KG1 (cell line): ENCODE measurements around the gene GNG11.
"Not testable (repeated sequence)": the region's sequence is repeated elsewhere in the genome, so short reads cannot be mapped to it uniquely, and the experiment has no call there.

ENCODE experiments used
- DNase-seq: peaks from one replicate; lab custom pipeline; 2025; lab: John Stamatoyannopoulos, UW

Gene GNG11

GRCh38 chr7:93921607-93922566, at the start of gene GNG11:
GNG11 (plus strand) TSS chr7:93921735; CDS start chr7:93922138, 403 bp downstream.
- DNase-seq: peak; percentile 56

GRCh38 chr7:93873998-93874574, 47.4 kb upstream of the GNG11 start:
- DNase-seq: no peak

- DNase-seq: no peak
These were observed 43.8 kb upstream of the GNG11 start for GRCh38 chr7:93877742-93878141.

GRCh38 chr7:93879356-93879755, 42.2 kb upstream of the GNG11 start:
- DNase-seq: no peak

GRCh38 chr7:93882468-93882867, 39.1 kb upstream of the GNG11 start:
- no peak for DNase-seq

- DNase-seq: no peak
These were observed 38.2 kb upstream of the GNG11 start for GRCh38 chr7:93883078-93883916.

DNA sequence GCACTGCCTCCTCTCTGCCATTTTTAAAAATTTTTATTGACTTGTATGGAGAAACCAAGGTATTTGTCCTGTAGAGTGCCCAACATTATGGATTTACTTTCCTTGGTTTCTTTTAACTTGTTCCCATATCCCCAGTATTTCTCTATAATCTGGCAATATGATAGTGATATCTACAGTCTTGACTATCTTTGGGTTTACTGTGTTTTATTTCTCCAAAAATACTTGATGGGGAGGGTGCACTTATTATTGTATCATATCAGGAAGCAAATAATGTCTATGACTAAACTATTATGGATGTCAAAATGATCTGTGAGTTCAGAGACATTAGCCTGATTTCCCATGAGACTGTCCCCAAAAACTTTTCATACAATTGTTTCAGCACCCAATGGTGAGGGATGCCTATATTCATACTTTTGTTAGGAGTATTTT, 37.6 kb upstream of the GNG11 start:
- no peak for DNase-seq

GRCh38 chr7:93884541-93884940, 37.0 kb upstream of the GNG11 start:
- DNase-seq: no peak

DNA sequence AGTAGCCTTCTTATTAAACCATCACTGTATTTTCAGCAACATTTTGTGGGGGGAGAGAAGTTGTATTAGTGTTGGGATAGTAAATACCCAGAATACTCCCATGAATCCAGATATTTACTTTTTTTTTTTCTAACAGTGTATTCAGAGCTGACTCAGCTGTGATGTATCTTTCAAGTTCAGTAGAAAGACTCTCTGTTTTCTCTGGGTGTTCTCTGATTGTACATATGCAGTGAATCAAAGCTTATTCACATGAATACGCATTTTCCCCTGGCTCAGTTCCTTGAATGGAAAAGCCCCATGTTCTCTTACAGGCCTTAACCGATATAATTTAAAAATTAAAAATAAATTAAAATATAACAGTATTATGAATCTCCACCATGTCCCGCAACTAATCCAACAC, 32.3 kb upstream of the GNG11 start:
- no peak for DNase-seq

DNA sequence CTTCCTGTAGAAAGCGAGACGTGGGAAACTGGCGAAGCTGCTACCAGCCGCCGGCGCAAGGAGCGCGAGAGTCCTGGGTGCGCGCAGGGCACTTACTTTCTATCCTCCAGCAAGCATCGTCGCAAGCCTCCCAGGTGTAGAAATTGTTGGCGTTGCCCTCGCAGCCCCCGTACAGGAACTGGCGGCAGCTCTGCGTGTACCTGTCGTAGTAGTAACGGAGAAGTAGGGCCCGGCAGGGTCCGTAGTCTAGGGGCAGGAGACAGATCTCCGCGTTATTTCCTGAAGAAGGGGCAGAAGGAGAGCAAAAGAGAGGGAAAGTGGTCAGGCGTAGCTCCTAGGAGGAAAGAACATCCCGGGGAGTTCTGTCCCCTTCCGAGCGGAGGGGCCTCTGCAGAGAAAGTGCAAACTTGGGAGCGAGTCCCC, 31.5 kb upstream of the GNG11 start:
- no peak for DNase-seq

DNA sequence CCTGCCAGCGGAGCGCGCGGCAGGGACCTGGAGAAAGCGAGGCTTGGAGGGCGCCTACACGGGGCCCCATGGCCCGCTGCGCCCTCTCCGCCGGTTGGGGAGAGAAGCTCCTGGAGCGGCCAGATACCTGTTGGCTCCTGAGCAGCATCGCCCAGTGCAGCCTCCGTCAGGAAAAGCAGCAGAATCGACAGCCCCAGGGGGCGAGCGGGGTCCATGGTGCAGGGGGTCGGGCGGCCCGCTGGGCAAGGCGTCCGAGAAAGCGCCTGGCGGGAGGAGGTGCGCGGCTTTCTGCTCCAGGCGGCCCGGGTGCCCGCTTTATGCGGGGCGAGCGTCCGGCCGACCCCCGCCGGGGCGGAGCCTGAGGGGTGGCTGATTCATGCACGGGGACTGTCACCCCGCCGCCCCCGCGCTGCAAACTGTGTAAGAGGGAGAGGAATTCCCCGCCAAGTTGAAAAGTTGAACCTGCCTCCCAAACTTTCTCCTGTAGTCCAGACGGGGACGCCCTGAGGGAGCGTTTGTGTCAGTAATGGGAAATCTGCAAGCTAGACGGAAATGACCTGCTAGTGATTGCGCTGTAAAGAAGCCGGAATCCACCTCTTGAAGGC, 31.0 kb upstream of the GNG11 start, which contains the start of gene TFPI2:
TFPI2 (minus strand) TSS at position 290 of the 605 bp plus-strand sequence; CDS start at position 215, 75 bp downstream.
- DNase-seq: no peak

DNA sequence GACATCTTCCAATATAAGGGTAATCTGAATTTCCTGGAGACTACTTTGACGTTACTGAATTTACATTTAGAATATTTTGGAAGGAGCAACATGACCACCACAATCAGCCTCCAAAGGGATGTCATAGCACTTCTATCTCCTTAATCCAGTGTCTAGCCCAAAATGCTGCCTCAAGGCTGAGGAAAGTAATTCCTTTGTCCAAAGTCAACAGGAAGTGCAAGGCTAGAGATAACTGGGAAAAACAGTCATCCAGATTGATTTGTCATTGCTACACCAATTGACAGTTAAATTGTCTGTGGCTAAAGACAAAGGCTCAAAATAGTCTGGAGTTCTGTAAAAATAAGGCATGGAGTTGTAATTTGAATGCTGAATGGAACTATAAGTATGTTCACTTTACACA, 27.1 kb upstream of the GNG11 start:
- DNase-seq: no peak

DNA sequence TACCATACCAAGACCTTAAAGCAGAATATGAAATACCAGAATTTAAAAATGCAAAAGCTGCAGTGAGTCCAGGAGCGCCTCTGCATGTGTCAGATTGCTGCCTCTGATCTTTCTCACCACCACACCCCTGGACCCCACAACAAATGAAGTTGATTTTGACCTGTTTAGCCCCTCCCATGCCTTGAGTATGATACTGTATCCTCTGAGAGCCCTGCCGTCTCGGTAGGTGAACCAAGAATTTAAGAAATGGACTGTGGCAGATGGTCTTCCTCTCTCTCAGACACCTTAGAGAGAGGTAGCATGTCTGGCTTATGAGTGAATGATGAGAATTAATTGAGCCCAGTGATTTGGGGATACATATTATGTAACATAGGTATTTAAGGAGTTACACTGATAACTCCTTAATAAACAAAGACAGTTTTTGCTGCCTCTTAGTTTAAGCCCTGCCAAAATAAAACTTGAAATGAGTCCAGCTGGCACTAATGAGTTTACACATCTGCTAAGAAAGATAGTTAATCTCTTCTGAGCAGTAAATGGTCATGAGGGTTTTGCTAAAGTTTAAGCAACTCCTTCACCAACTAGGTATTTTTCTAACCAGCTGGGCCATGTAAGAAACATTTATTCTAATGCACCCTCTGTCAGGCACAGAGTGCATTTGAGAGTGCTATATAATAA, 26.4 kb upstream of the GNG11 start:
- no peak for DNase-seq

- DNase-seq: no peak
These were observed 25.5 kb upstream of the GNG11 start for GRCh38 chr7:93895859-93896600.

DNA sequence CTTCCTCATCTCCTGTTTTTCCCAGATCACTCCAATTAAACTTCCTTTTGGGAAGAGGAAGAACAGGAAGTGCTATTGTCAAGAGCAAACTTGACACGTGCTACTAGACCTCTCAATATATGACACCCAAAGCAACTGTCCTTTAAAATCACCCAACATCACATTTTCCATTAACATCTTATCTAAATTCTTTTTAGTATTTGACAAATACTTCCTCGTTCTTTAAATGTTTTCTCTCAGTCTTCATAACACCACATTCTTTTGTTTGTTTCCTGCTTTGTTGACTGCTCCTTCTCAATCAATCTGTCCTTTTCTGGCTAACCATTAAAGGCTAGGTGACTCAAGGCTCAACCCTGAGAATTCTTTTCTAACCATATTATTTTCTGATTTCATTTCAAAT, 23.9 kb upstream of the GNG11 start:
- no peak for DNase-seq

DNA sequence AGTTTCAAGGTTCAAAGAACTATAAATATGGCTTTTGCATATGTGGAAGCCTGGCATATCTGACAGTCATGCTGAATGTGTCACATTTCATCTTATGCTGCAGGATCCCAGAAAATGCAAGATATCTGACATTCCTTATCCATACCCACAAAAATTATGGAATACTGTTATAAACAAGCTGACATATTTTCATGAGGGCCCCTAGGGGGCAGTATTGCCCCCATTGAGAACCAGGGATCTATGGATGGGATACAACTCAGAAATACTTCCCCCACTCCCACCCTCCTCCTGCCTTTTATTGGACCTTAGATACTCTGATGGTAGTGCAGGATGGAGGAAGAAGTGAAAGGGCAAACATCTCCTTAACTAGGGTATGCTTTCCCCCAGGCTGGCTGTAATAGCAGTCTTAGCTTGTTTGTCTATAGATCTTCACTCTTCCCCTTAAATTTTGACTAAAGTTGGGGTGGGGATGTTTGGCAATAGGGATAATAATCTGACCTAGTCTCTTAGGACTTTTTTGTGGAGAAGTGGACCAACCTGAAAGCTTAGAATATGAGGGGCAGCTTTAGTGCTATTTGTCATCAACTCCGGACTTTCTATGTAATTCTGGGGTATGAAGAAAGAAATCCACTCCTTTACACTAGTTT, 18.6 kb upstream of the GNG11 start:
- DNase-seq: peak; percentile 14

DNA sequence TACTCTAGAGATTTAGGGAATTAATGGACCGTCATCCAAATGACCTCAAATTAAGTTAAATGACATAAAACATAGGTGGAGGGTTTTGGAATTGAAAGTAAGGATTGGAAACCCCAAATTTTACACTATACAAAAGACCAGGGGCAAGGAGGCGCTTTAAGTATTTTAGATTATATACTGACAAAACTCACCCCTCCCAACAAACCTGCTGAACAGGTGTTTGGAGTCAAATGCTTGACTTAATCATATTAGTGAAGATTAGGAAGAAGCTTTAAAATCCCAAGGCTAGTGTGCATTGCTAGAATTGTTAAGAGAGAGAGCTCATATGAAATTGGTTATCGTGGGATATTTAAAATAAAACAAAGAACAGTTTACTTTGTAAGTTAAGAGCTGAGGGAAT, 15.3 kb upstream of the GNG11 start, which contains the start of gene GNGT1:
GNGT1 (plus strand) TSS at position 301 of the 400 bp plus-strand sequence. CDS start 180 bp downstream, outside the sequence.
- DNase-seq: no peak

DNA sequence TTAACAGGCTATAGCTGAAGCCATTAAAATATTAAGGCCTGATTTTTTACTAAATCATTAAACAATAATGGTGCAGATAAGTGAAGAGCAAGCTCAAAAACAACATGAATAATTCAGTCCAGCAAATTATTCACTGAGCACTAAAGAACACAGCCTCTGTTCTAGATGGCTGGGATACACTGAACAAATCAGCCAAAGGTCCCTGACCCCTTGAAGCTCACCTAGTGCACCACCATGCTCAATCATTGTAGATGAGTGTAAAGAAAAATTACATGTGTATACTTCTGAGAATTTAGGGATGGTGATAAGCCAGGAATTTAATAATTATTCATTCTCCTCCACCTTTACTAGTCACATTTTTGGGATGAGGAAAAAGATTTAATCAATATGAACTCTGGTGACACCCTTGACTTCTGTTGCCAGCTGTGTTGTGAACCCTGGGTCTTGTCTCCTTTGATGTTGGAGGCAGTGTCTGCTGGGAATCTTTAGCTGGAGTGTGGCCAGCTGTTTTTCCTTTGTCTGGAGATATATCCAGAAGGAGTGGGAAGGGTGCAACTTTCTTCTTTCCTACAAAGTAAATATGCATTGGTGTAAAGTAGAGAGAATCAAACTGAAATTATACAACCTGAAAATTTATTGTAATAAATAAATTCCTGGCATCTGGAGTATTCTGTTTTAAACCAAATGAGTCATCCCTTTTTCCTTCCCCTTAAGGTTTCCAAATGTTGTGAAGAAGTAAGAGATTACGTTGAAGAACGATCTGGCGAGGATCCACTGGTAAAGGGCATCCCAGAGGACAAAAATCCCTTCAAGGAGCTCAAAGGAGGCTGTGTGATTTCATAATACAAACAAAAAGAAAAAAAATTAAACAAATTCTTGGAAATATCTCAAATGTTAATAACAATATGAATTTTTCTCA, 11.2 kb upstream of the GNG11 start:
- no peak for DNase-seq

DNA sequence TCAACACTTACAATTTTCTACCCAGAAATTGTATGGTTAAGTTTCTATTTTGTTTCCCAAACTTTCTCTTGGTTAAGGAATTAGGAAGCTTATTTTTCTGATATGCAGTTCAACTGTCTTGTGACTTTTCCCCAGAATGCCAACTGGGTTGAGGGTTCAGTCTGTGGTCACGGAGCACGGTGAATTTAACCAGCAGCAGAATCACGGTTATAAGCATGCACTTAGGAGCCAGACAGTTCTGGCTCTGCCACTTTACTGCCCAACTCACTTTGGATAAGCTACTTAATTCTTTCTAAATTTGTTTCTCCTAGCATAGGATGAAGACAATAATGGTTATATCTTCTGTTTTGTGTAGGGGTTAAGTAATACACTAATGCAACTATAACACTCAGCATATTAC, 10.3 kb upstream of the GNG11 start:
- DNase-seq: not testable (repeated sequence)
